HCT116 (cell line): Measurements from ENCODE around the gene RGS7. TPM values are rescaled to one million over a fixed set of nuclear protein-coding genes. Genes with fewer than 3 reads are reported as not detected.

Experiments used
- ATAC-seq: fragments of 200-7000 bp; cut with Tn5 transposase; 2 replicates; pipeline ENCODE4 v1.9.1; 2020; ENCODE audit warnings: mild to moderate bottlenecking, moderate library complexity
- BruUV-seq: library from RNA; stranded (reverse); fragments of 400-500 nt; replicated peaks from 2 replicates; lab custom pipeline; 2021; lab: Mats Ljungman, UMichigan
- CTCF ChIA-PET: fragments of 300-600 bp; sonication (Branson Sonifier 250); formaldehyde crosslinking; loops from one replicate; lab custom pipeline; 2021; ENCODE audit warnings: antibody characterized with exemption; lab: Charles Lee
- POLR2A ChIA-PET: fragments of 300-600, 350-600 bp; sonication (Branson Sonifier 250); formaldehyde crosslinking; loops from one replicate; lab custom pipeline; 2021; ENCODE audit warnings: antibody characterized with exemption; lab: Charles Lee
- RAD21 ChIA-PET, 2 experiments: fragments of 300-600 bp; sonication (Branson Sonifier 250); formaldehyde crosslinking; loops; one replicate each; lab custom pipeline; 2023; ENCODE audit warnings: low total read pairs in 2 of 2; ENCODE audit not compliant: uncharacterized antibody in 2 of 2, unreplicated experiment in 2 of 2, low non-redundant PET in 1 of 2; lab: Charles Lee
- DNase-seq: peaks from one replicate; pipeline ENCODE4 v3.0.0-alpha.2; 2010; ENCODE audit warnings: low read depth, low spot score
- H2AFZ ChIP-seq: fragments of 200-600 bp; shearing (Covaris generic), sonication (generic); 2 replicates; pipeline ENCODE4 v1.6.1; 2017; ENCODE audit warnings: low read depth, mixed run types, mixed read lengths, antibody characterized with exemption, low read length; ENCODE audit not compliant: poor library complexity, severe bottlenecking
- H3K27ac ChIP-seq: 2 replicates; pipeline ENCODE4 v1.5.1; 2012; ENCODE audit warnings: low read depth, low read length
- H3K27me3 ChIP-seq: fragments of 200-600 bp; sonication (generic); 2 replicates; pipeline ENCODE4 v1.6.1; 2016; ENCODE audit warnings: mixed run types, low read length, mixed read lengths; ENCODE audit not compliant: insufficient read depth
- H3K36me3 ChIP-seq, 2 experiments: fragments of 200-500 bp in 1 of 2; fragments of 200-600 bp in 1 of 2; sonication (Bioruptor generic) in 1 of 2; sonication (generic) in 1 of 2; 2 replicates each; pipeline versions ENCODE4 v1.5.1 to v1.6.1; 2014 to 2016; ENCODE audit warnings: low read length in 2 of 2, inconsistent platforms in 1 of 2, mixed read lengths in 1 of 2, mixed run types in 1 of 2; ENCODE audit not compliant: insufficient read depth in 2 of 2, control insufficient read depth in 1 of 2
- H3K4me1 ChIP-seq, 2 experiments: fragments of 200-600 bp in 1 of 2; sonication (generic) in 1 of 2; 2 replicates each; pipeline versions ENCODE4 v1.5.1 to v1.6.1; 2012 to 2017; ENCODE audit warnings: low read length in 2 of 2, inconsistent platforms in 1 of 2, mild to moderate bottlenecking in 1 of 2, mixed read lengths in 1 of 2, mixed run types in 1 of 2, moderate library complexity in 1 of 2; ENCODE audit not compliant: insufficient read depth in 2 of 2, control insufficient read depth in 1 of 2
- H3K4me2 ChIP-seq: fragments of 200-600 bp; sonication (generic); 2 replicates; pipeline ENCODE4 v1.6.1; 2017; ENCODE audit warnings: mixed run types, low read length, mixed read lengths
- H3K4me3 ChIP-seq, 2 experiments: fragments of 200-600 bp in 1 of 2; sonication (generic) in 1 of 2; replicated peaks in 1 of 2; 2 replicates each; pipeline ENCODE4 v1.5.1; 2011 to 2016; ENCODE audit warnings: low read length in 2 of 2, control low read depth in 1 of 2, low read depth in 1 of 2, mild to moderate bottlenecking in 1 of 2, mixed read lengths in 1 of 2, mixed run types in 1 of 2
- H3K79me2 ChIP-seq: fragments of 200-600 bp; sonication (generic); 2 replicates; pipeline ENCODE4 v1.6.1; 2017; ENCODE audit warnings: mild to moderate bottlenecking, mixed run types, low read length, moderate library complexity, mixed read lengths; ENCODE audit not compliant: insufficient read depth
- H3K9ac ChIP-seq: fragments of 200-600 bp; sonication (generic); 2 replicates; pipeline ENCODE4 v1.6.1; 2016; ENCODE audit warnings: low read length, mixed read lengths
- H3K9me2 ChIP-seq: fragments of 200-600 bp; sonication (generic), shearing (Covaris generic); 2 replicates; pipeline ENCODE4 v1.6.1; 2017; ENCODE audit warnings: mixed run types, mild to moderate bottlenecking, moderate library complexity; ENCODE audit not compliant: insufficient read depth
- H3K9me3 ChIP-seq, 2 experiments: fragments of 200-500 bp in 1 of 2; fragments of 200-600 bp in 1 of 2; sonication (Bioruptor generic) in 1 of 2; sonication (generic) in 1 of 2; 2 replicates each; pipeline ENCODE4 v1.6.1; 2014 to 2017; ENCODE audit warnings: low read length in 2 of 2, mixed read lengths in 2 of 2, inconsistent platforms in 1 of 2, low read depth in 1 of 2, mild to moderate bottlenecking in 1 of 2, mixed run types in 1 of 2, moderate library complexity in 1 of 2; ENCODE audit not compliant: control insufficient read depth in 1 of 2, insufficient read depth in 1 of 2
- H4K20me1 ChIP-seq: fragments of 200-600 bp; sonication (generic), shearing (Covaris generic); 2 replicates; pipeline ENCODE4 v1.6.1; 2017; ENCODE audit warnings: mixed run types, mild to moderate bottlenecking, moderate library complexity; ENCODE audit not compliant: insufficient read depth
- CBX3 ChIP-seq: IDR thresholded peaks from 2 replicates; pipeline ENCODE4 v1.6.1; 2012; ENCODE audit warnings: low read depth
- CTCF ChIP-seq, 3 experiments: fragments of 200-600 bp in 1 of 3; sonication (generic) in 1 of 3; IDR thresholded peaks in 2 of 3; conservative IDR thresholded peaks in 1 of 3; 2 replicates each; pipeline ENCODE4 v1.5.1; 2012 to 2017; ENCODE audit warnings: low read depth in 2 of 3, low read length in 2 of 3, antibody characterized with exemption in 1 of 3, borderline replicate concordance in 1 of 3, control low read depth in 1 of 3, mild to moderate bottlenecking in 1 of 3, mixed read lengths in 1 of 3, mixed run types in 1 of 3, moderate library complexity in 1 of 3; ENCODE audit not compliant: insufficient read depth in 1 of 3
- EGR1 ChIP-seq: IDR thresholded peaks from 2 replicates; pipeline ENCODE4 v1.6.1; 2012; ENCODE audit warnings: low read depth
- EZH2 ChIP-seq: fragments of 200-600 bp; sonication (generic); IDR thresholded peaks from 2 replicates; pipeline ENCODE4 v1.6.1; 2017; ENCODE audit warnings: antibody characterized with exemption, mixed run types
- FOSL1 ChIP-seq: IDR thresholded peaks from 2 replicates; pipeline ENCODE4 v1.6.1; 2012; ENCODE audit warnings: low read depth
- MAX ChIP-seq: IDR thresholded peaks from 2 replicates; pipeline ENCODE4 v1.6.1; 2012
- POLR2AphosphoS5 ChIP-seq: IDR thresholded peaks from 2 replicates; pipeline ENCODE4 v1.6.1; 2011; ENCODE audit warnings: mild to moderate bottlenecking, low read depth, low read length, moderate library complexity
- YY1 ChIP-seq: IDR thresholded peaks from 2 replicates; pipeline ENCODE4 v1.6.1; 2011; ENCODE audit warnings: low read length, low read depth, moderate library complexity, mild to moderate bottlenecking; ENCODE audit not compliant: insufficient replicate concordance; ENCODE audit errors: extremely low read depth
- intact Hi-C: fragments of 100-400 bp; cut with micrococcal nuclease; formaldehyde crosslinking; loops from 2 replicates; pipeline ENCODE4 v1.10.0; 2022
- total RNA-seq: library from RNA; stranded (reverse); gene quantifications from one replicate; pipeline ENCODE4 v1.2.1, GENCODE V29; 2021; ENCODE audit not compliant: unreplicated experiment
- TF ChIP-seq, protein P1 (sequence below): IDR thresholded peaks from 2 replicates; pipeline ENCODE4 v1.6.1; 2011; ENCODE audit warnings: mild to moderate bottlenecking, low read length, moderate library complexity; ENCODE audit not compliant: insufficient replicate concordance; ENCODE audit errors: extremely low read depth

Gene RGS7
- total RNA-seq, 1 experiment from 2014 or later, result not detected

GRCh38 chr1:241131636-241132194 lies 225.3 kb downstream of the RGS7 start:
- H3K4me3 ChIP-seq, result no peak overlapping the region
- RAD21 ChIA-PET, result no interaction called here
- CTCF ChIA-PET, result no interaction called here
- no TSS peak for BruUV-seq
- H3K36me3 ChIP-seq, result no peaks in the 10 kb centered on the region
- H3K9me3 ChIP-seq, result peaks cover 0 to 4% of the 10 kb centered on the region in 2 experiments; a peak in 2 of 4 replicates
- no peak overlapping the region for H3K9ac ChIP-seq
- intact Hi-C loops, result no loop called here
- ATAC-seq, result no peak
- no peaks in the 10 kb centered on the region for H3K9me2 ChIP-seq
- H3K27me3 ChIP-seq, result no peaks in the 10 kb centered on the region
- no peak overlapping the region for H3K4me2 ChIP-seq
- H4K20me1 ChIP-seq, result no peaks in the 10 kb centered on the region
- no peak overlapping the region for H3K27ac ChIP-seq
- no peak for DNase-seq
- no peaks in the 10 kb centered on the region for H3K79me2 ChIP-seq
- no peak for TF ChIP-seq EGR1
- TF ChIP-seq CBX3, result no peak
- no peak for TF ChIP-seq FOSL1
- no peak for TF ChIP-seq CTCF (IDR thresholded peaks at IDR 0.05 in 2 of 3, conservative IDR thresholded peaks at IDR 0.05 in 1 of 3; ENCODE audit: borderline replicate concordance in 1 of 3, insufficient read depth in 1 of 3, low read depth in 2 of 3, low read length in 2 of 3)
- H2AFZ ChIP-seq, result no peak overlapping the region
- POLR2A ChIA-PET, result no interaction called here
- H3K4me1 ChIP-seq, result no peaks in the 10 kb centered on the region

GRCh38 chr1:241130881-241131280 lies 226.1 kb downstream of the RGS7 start:
- intact Hi-C loops, result no loop called here
- RAD21 ChIA-PET, result no interaction called here
- Histone ChIP-seq H3K9ac (no peak overlapping the region), H4K20me1 (no peaks in the 10 kb centered on the region), H3K9me3 (peaks cover 0 to 4% of the 10 kb centered on the region in 2 experiments; a peak in 2 of 4 replicates), H3K4me2 (no peak overlapping the region), H3K27me3 (no peaks in the 10 kb centered on the region), H3K9me2 (no peaks in the 10 kb centered on the region), H3K36me3 (no peaks in the 10 kb centered on the region), H3K27ac (no peak overlapping the region), H3K4me1 (no peaks in the 10 kb centered on the region), H2AFZ (no peak overlapping the region), H3K79me2 (no peaks in the 10 kb centered on the region), H3K4me3 (no peak overlapping the region)
- DNase-seq, result no peak
- POLR2A ChIA-PET, result no interaction called here
- ATAC-seq, result no peak
- TF ChIP-seq FOSL1 (no peak), EGR1 (no peak), MAX (no peak), POLR2AphosphoS5 (no peak), YY1 (no peak), EZH2 (no peak)
- TF ChIP-seq, protein P1, sequence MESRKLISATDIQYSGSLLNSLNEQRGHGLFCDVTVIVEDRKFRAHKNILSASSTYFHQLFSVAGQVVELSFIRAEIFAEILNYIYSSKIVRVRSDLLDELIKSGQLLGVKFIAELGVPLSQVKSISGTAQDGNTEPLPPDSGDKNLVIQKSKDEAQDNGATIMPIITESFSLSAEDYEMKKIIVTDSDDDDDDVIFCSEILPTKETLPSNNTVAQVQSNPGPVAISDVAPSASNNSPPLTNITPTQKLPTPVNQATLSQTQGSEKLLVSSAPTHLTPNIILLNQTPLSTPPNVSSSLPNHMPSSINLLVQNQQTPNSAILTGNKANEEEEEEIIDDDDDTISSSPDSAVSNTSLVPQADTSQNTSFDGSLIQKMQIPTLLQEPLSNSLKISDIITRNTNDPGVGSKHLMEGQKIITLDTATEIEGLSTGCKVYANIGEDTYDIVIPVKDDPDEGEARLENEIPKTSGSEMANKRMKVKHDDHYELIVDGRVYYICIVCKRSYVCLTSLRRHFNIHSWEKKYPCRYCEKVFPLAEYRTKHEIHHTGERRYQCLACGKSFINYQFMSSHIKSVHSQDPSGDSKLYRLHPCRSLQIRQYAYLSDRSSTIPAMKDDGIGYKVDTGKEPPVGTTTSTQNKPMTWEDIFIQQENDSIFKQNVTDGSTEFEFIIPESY, result no peak
- no TSS peak for BruUV-seq
- CTCF ChIA-PET, result no interaction called here
